ENCODE measurements around the gene LFNG. TPM values are rescaled to one million over a fixed set of nuclear protein-coding genes. Genes with fewer than 3 reads are reported as not detected.

The LFNG gene
- total RNA-seq, 1 donor from 2014 or later = 4.5 TPM

GRCh38 chr7:2501947-2502646 is 17.5 kb upstream of the LFNG start:
- no peak for TF ChIP-seq CTCF (IDR thresholded peaks at IDR 0.05; ENCODE audit: insufficient read depth, low read length, severe bottlenecking)
- no peak for DNase-seq (ENCODE audit: low read depth)
- Histone ChIP-seq H3K4me3 (ENCODE audit: low read depth, low read length) (no peak overlapping the region), H3K27me3 (ENCODE audit: control insufficient read depth, insufficient read depth, low read length) (peaks cover 17% of the 10 kb centered on the region), H3K36me3 (ENCODE audit: control insufficient read depth, insufficient read depth, low read length) (no peaks in the 10 kb centered on the region)
- FAIRE-seq = no peak

- FAIRE-seq (no peak), DNase-seq (ENCODE audit: low read depth) (no peak)
- no peak for TF ChIP-seq CTCF (IDR thresholded peaks at IDR 0.05; ENCODE audit: insufficient read depth, low read length, severe bottlenecking)
- Histone ChIP-seq H3K4me3 (ENCODE audit: low read depth, low read length) (no peak overlapping the region), H3K27me3 (ENCODE audit: control insufficient read depth, insufficient read depth, low read length) (peaks cover 13% of the 10 kb centered on the region), H3K36me3 (ENCODE audit: control insufficient read depth, insufficient read depth, low read length) (no peaks in the 10 kb centered on the region)
Observed at GRCh38 chr7:2502647-2502966, 17.0 kb upstream of the LFNG start.

GRCh38 chr7:2503056-2503941 is 16.3 kb upstream of the LFNG start:
- H3K36me3 ChIP-seq (ENCODE audit: control insufficient read depth, insufficient read depth, low read length) = no peaks in the 10 kb centered on the region
- H3K4me3 ChIP-seq (ENCODE audit: low read depth, low read length) = no peak overlapping the region
- DNase-seq (ENCODE audit: low read depth) (no peak), FAIRE-seq (no peak)
- no peak for TF ChIP-seq CTCF (IDR thresholded peaks at IDR 0.05; ENCODE audit: insufficient read depth, low read length, severe bottlenecking)
- H3K27me3 ChIP-seq (ENCODE audit: control insufficient read depth, insufficient read depth, low read length) = peaks cover 6% of the 10 kb centered on the region

- no peak for TF ChIP-seq CTCF (IDR thresholded peaks at IDR 0.05; ENCODE audit: insufficient read depth, low read length, severe bottlenecking)
- H3K36me3 ChIP-seq (ENCODE audit: control insufficient read depth, insufficient read depth, low read length) = no peaks in the 10 kb centered on the region
- FAIRE-seq = no peak
Observed at GRCh38 chr7:2504128-2504888, 15.3 kb upstream of the LFNG start.

GRCh38 chr7:2504889-2505375 is 14.6 kb upstream of the LFNG start:
- Histone ChIP-seq H3K36me3 (ENCODE audit: control insufficient read depth, insufficient read depth, low read length) (no peaks in the 10 kb centered on the region), H3K27me3 (ENCODE audit: control insufficient read depth, insufficient read depth, low read length) (no peaks in the 10 kb centered on the region), H3K4me3 (ENCODE audit: low read depth, low read length) (no peak overlapping the region)
- FAIRE-seq (no peak), DNase-seq (ENCODE audit: low read depth) (no peak)
- no peak for TF ChIP-seq CTCF (IDR thresholded peaks at IDR 0.05; ENCODE audit: insufficient read depth, low read length, severe bottlenecking)

More at GRCh38 chr7:2504128-2504888, 15.3 kb upstream of the LFNG start:
- DNase-seq (ENCODE audit: low read depth) = no peak
- Histone ChIP-seq H3K27me3 (ENCODE audit: control insufficient read depth, insufficient read depth, low read length) (no peaks in the 10 kb centered on the region), H3K4me3 (ENCODE audit: low read depth, low read length) (no peak overlapping the region)

All from bronchial epithelial cell (primary cell).